ENCODE results near the gene USP16. TPM values are rescaled to one million over a fixed set of nuclear protein-coding genes. Genes with fewer than 3 reads are reported as not detected.
A peak's percentile ranks its signal among the peaks of the same experiment; 100 is the strongest.

The USP16 gene
- total RNA-seq, 1 experiment from 2014 or later, result 39.3 TPM

- no peak for TF ChIP-seq CTCF (IDR thresholded peaks at IDR 0.05; ENCODE audit: unreplicated experiment)
- peak overlapping the region; percentile 75 for H3K4me3 Mint-ChIP-seq (ENCODE audit: unreplicated experiment)
- no peaks in the 10 kb centered on the region for H3K27me3 Mint-ChIP-seq (ENCODE audit: insufficient read depth, unreplicated experiment)
- DNase-seq (ENCODE audit: unreplicated experiment), result no peak
- intact Hi-C loops (cut with micrococcal nuclease), result no loop called here
- H3K36me3 Mint-ChIP-seq (ENCODE audit: insufficient read depth, unreplicated experiment), result peaks cover 6% of the 10 kb centered on the region
- BruUV-seq (replicated peaks), result no TSS peak
- ChIA-PET CTCF (interaction anchor here (0.6 to 1.1 kb wide), 3 partner anchors 16 to 103 kb away, joined by 3 to 5 read pairs (median 4); no protein-coding TSS in a partner anchor), POLR2A (interaction anchor here (0.8 to 4.7 kb wide), 12 partner anchors 8 to 300 kb away, joined by 3 to 76 read pairs (median 5); partner anchors contain the start of genes CCT8 and LTN1)
- peaks cover 11% of the 10 kb centered on the region for H3K4me1 Mint-ChIP-seq (ENCODE audit: insufficient read depth, unreplicated experiment)
- no peaks in the 10 kb centered on the region for H3K9me3 Mint-ChIP-seq (ENCODE audit: unreplicated experiment)
- H3K27ac Mint-ChIP-seq (ENCODE audit: low read depth, unreplicated experiment), result peak overlapping the region; percentile 81
These were observed 5.9 kb upstream of the USP16 start for GRCh38 chr21:29018540-29018939.

- BruUV-seq (replicated peaks), result no TSS peak
- no peak for TF ChIP-seq CTCF (IDR thresholded peaks at IDR 0.05; ENCODE audit: unreplicated experiment)
- Mint-ChIP-seq H3K9me3 (ENCODE audit: unreplicated experiment) (no peaks in the 10 kb centered on the region), H3K4me3 (ENCODE audit: unreplicated experiment) (no peak overlapping the region), H3K36me3 (ENCODE audit: insufficient read depth, unreplicated experiment) (peaks cover 6% of the 10 kb centered on the region), H3K27me3 (ENCODE audit: insufficient read depth, unreplicated experiment) (no peaks in the 10 kb centered on the region), H3K4me1 (ENCODE audit: insufficient read depth, unreplicated experiment) (peaks cover 24% of the 10 kb centered on the region), H3K27ac (ENCODE audit: low read depth, unreplicated experiment) (no peak overlapping the region)
- DNase-seq (ENCODE audit: unreplicated experiment), result no peak
- CTCF ChIA-PET, result interaction anchor here (0.6 to 0.7 kb wide), 2 partner anchors 51 to 102 kb away, joined by 3 read pairs; no protein-coding TSS in a partner anchor
- intact Hi-C loops (cut with micrococcal nuclease), result no loop called here
- POLR2A ChIA-PET, result interaction anchor here (0.6 to 7.7 kb wide), 4 partner anchors 9 to 50 kb away, joined by 3 to 126 read pairs (median 36); partner anchors contain the start of genes CCT8 and LTN1
These were observed 2.3 kb upstream of the USP16 start for GRCh38 chr21:29022166-29022565.

- no peaks in the 10 kb centered on the region for H3K27me3 Mint-ChIP-seq (ENCODE audit: insufficient read depth, unreplicated experiment)
- no peaks in the 10 kb centered on the region for H3K9me3 Mint-ChIP-seq (ENCODE audit: unreplicated experiment)
- POLR2A ChIA-PET, result interaction anchor here (0.6 to 7.7 kb wide), 17 partner anchors 8 to 344 kb away, joined by 3 to 126 read pairs (median 5); partner anchors contain the start of genes CCT8 and LTN1
- BruUV-seq (replicated peaks), result no TSS peak
- H3K4me3 Mint-ChIP-seq (ENCODE audit: unreplicated experiment), result peak overlapping the region; percentile 85
- peaks cover 23% of the 10 kb centered on the region for H3K36me3 Mint-ChIP-seq (ENCODE audit: insufficient read depth, unreplicated experiment)
- CTCF ChIA-PET, result interaction anchor here (0.8 to 1.2 kb wide), 2 partner anchors 14 to 17 kb away, joined by 3 to 4 read pairs; no protein-coding TSS in a partner anchor
- H3K27ac Mint-ChIP-seq (ENCODE audit: low read depth, unreplicated experiment), result peak overlapping the region; percentile 98
- TF ChIP-seq CTCF (IDR thresholded peaks at IDR 0.05; ENCODE audit: unreplicated experiment), result no peak
- H3K4me1 Mint-ChIP-seq (ENCODE audit: insufficient read depth, unreplicated experiment), result peaks cover 13% of the 10 kb centered on the region
- intact Hi-C loops (cut with micrococcal nuclease), result loop anchor here (2.0 kb wide), 1 partner anchor 33 kb away; the partner anchor contains the start of gene LTN1
- peak; percentile 17 for DNase-seq (ENCODE audit: unreplicated experiment)
These were observed 853 bp downstream of the USP16 start for GRCh38 chr21:29025328-29025713.

- no peaks in the 10 kb centered on the region for H3K9me3 Mint-ChIP-seq (ENCODE audit: unreplicated experiment)
- H3K27ac Mint-ChIP-seq (ENCODE audit: low read depth, unreplicated experiment), result no peak overlapping the region
- DNase-seq (ENCODE audit: unreplicated experiment), result no peak
- no peak overlapping the region for H3K4me3 Mint-ChIP-seq (ENCODE audit: unreplicated experiment)
- H3K4me1 Mint-ChIP-seq (ENCODE audit: insufficient read depth, unreplicated experiment), result peaks cover 13% of the 10 kb centered on the region
- peaks cover 51% of the 10 kb centered on the region for H3K36me3 Mint-ChIP-seq (ENCODE audit: insufficient read depth, unreplicated experiment)
- intact Hi-C loops (cut with micrococcal nuclease), result no loop called here
- POLR2A ChIA-PET, result interaction anchor here (0.8 to 1.0 kb wide), 2 partner anchors 42 to 44 kb away, joined by 3 to 4 read pairs; partner anchors contain the start of gene CCT8
- BruUV-seq (replicated peaks), result no TSS peak
- CTCF ChIA-PET, result no interaction called here
- TF ChIP-seq CTCF (IDR thresholded peaks at IDR 0.05; ENCODE audit: unreplicated experiment), result no peak
- H3K27me3 Mint-ChIP-seq (ENCODE audit: insufficient read depth, unreplicated experiment), result no peaks in the 10 kb centered on the region
These were observed 5.1 kb downstream of the USP16 start for GRCh38 chr21:29029524-29029923.

Measured in MCF 10A (cell line).